CD4-positive, alpha-beta T cell treated with Interleukin-4 for 1 hour (primary cell): Measurements from ENCODE around the gene AHCTF1.

Experiments used
- DNase-seq, 2 donors: peaks; one replicate each; pipeline ENCODE4 v3.0.0-alpha.2; 2020 to 2022

Gene AHCTF1

DNA sequence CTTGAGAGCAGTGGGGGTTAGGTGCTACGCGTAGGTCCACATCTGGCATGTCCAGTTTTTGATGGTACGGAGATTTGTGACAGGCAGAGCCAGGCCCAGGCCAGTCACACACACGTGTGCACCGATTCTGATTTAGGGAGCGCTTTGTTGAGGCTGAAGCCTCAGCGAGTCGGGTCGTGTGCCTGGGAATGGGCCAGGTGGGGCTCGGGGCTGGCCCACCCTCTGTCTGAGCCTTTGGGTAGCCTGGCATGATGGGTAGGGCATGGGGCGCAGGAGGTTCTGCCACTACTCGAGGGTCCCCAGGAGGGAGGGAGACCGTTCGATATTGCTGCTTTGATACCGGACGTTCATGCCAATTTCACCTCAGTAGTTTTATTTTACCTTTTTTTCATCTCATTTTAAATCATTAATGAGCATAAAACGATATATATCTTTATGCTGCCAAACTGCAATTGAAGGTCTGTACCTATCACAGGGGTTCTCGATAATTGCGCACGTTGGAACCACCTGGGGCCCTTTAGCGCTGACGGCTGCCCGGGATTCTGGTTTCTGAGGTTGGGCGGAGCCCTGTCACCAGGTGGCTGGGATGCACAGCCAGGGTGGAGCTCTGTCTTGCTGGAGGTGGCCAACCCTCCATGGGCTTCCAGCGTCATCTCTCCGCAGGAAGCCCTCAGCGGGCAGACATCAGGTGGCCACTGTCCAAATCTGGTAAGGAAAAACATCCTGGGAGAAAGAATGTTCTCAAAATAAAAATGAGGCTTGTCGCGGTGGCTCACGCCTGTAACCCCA is 135.6 kb downstream of the AHCTF1 start:
- DNase-seq: no peak

GRCh38 chr1:246794828-246795671 is 136.7 kb downstream of the AHCTF1 start:
- DNase-seq: no peak

DNA sequence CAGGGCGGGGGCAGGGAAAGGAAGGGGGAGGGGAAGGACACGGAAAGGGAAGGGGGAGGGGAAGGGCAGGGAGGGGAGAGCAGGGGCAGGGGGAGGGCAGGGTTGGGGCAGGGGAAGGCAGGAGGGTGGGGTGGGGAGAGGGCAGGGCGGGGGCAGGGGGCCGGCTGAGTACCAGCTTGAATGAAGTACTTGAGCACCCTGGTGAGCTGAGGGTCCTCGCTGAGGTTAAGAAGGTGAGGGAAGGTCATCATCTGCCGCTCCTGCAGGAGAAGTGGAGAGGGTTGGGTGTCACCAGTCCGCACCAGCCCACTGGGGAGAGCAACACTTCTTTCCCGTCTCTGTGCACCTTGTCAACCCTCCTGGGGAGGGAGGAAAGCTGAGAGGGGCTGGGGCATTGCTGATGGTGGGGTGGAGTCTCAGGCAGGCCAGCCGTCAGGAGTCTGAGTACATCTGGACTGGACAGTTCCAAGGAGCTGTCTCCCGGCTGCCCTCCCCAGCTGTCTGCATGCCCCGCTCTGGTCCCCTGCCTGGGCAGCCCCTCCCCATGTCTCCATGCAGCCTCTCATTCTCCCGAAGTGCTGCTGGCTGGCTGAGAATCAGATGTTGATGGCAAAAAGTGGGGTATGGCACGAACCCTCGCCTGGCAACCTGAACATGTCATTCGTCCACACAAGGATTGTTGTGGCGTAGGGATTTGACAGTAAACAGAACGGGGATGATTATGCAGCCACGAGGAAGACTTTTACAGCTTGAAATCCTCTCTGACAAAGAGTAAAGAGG is 137.5 kb downstream of the AHCTF1 start:
- DNase-seq: no peak

GRCh38 chr1:246793356-246793896 is 138.3 kb downstream of the AHCTF1 start:
- no peak for DNase-seq

- no peak for DNase-seq
These were observed 139.1 kb downstream of the AHCTF1 start for GRCh38 chr1:246792603-246793002.

DNA sequence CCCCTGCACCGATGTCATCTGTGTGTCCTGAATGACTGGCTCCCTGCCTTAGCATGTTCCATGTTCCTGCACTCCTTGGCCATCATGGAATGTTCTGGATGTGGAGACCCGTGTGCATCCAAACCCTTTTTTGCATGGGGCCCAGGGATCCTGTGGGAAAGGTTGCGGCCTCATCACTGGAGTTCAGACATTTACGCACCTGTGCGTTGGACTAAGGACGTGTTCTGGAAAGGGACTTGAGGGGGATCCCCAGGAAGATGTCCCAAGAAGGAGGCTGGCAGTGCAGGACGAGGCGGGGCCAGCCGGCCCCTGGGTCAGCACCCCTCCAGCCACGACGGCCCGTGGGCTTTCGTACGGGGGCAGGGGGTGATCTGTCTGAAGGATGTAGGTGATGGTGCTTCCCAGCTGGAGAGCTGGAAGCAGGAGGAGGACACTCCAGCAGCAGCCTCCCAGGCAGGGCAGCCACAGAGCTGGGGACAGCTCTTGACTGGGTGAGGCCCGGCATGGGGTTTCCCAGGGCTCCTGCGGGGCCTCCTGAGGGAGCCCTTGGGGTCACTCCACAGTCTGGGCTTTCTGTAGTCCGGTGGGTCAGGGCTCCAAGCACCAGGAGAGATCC is 140.3 kb downstream of the AHCTF1 start:
- DNase-seq: no peak

- no peak for DNase-seq
These were observed 140.9 kb downstream of the AHCTF1 start for GRCh38 chr1:246790833-246791232.

DNA sequence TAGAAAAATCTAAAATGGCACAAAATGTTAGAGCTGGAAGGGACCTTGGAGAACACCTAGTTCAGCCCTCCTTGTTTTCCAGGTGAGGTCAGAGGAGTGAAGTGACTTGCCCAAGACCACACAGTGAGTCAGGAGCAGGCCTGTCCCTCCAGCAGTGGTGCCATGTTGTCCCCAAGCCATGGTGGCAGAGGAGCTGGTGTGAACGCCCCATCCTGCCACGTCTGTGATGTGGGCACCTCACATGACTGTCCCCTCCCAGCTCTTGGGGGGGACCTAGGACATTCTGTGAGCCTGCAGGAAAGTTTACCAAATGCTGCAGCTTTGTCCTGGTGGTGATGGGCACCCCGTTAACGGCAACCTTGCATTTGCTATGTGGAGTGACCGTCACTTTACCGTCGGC is 141.4 kb downstream of the AHCTF1 start:
- DNase-seq: no peak

DNA sequence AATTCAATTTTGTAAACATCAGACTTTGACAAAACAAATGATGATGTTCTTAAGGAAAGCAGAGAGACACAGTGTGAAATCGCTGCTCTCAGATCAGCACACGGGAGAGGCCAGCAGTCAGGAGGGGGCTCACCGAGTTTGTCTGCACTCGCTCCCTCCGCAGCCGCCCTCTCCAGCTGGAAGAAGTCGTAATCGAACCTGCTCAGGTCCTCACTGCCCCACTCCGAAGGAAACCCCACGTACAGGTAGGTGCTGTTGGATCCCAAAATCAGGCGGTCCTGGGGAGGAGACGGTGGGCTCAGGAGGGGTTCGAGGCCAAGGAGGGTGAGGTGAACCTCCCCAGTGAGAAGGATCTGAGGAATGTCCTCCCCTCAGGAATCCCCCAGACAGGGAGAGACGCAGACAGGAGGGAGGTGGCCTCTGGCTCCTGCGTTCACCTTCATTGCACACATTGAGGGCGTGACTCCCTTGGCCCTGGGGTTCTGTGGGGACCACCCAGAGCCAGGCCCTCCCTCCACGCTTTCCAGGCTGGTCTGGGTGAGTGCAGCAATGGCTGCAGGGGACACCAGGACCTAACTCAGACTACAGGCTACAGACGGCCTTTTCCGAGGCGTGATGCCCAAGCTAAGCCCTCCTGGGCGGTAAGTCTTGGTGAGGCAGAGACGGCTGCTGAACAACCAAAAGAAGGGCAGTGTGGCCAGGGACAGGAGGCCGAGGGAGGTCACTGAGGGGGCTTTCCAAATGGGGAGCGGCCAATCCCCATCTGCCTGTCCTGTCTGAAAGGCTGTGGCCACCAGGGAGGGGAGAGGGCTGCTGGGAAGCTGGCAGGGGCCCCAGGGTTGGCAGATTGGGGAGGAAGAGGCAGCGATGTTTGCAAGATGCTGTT is 142.1 kb downstream of the AHCTF1 start:
- DNase-seq: no peak
